H9 (cell line): Measurements from ENCODE around the gene ZMYND11. TPM values are rescaled to one million over a fixed set of nuclear protein-coding genes. Genes with fewer than 3 reads are reported as not detected.

Source experiments
- DNase-seq: peaks from one replicate; pipeline ENCODE4 v3.0.0-alpha.2; 2017
- H2AFZ ChIP-seq: one replicate; pipeline ENCODE4 v1.6.1; 2013; ENCODE audit warnings: mild to moderate bottlenecking, low read length, control low read depth, moderate library complexity
- H2AK5ac ChIP-seq: 2 replicates; pipeline ENCODE4 v1.6.1; 2013; ENCODE audit warnings: low read length, control low read depth, mixed read lengths; ENCODE audit not compliant: insufficient read length
- H2BK120ac ChIP-seq: one replicate; pipeline ENCODE4 v1.6.1; 2013; ENCODE audit warnings: low read depth, mild to moderate bottlenecking, low read length, control low read depth, inconsistent platforms; ENCODE audit not compliant: poor library complexity, severe bottlenecking
- H2BK12ac ChIP-seq: 2 replicates; pipeline ENCODE4 v1.6.1; 2013; ENCODE audit warnings: low read length, control low read depth, mixed read lengths, low read depth; ENCODE audit not compliant: insufficient read length
- H2BK15ac ChIP-seq: 2 replicates; pipeline ENCODE4 v1.6.1; 2013; ENCODE audit warnings: low read depth, low read length, control low read depth
- H2BK20ac ChIP-seq: one replicate; pipeline ENCODE4 v1.6.1; 2013; ENCODE audit warnings: low read depth, mild to moderate bottlenecking, low read length, control low read depth, inconsistent platforms; ENCODE audit not compliant: poor library complexity, severe bottlenecking
- H2BK5ac ChIP-seq: 2 replicates; pipeline ENCODE4 v1.6.1; 2013; ENCODE audit warnings: low read length, control low read depth, mixed read lengths; ENCODE audit not compliant: insufficient read length
- H3K14ac ChIP-seq: 2 replicates; pipeline ENCODE4 v1.6.1; 2013; ENCODE audit warnings: low read length, control low read depth; ENCODE audit not compliant: insufficient read depth
- H3K18ac ChIP-seq: 2 replicates; pipeline ENCODE4 v1.6.1; 2013; ENCODE audit warnings: low read depth, mild to moderate bottlenecking, mixed read lengths, low read length, control low read depth; ENCODE audit not compliant: insufficient read length
- H3K23ac ChIP-seq: 2 replicates; pipeline ENCODE4 v1.6.1; 2013; ENCODE audit warnings: low read length, control low read depth, mixed read lengths, low read depth; ENCODE audit not compliant: insufficient read length
- H3K23me2 ChIP-seq: 2 replicates; pipeline ENCODE4 v1.6.1; 2013; ENCODE audit warnings: low read depth, mild to moderate bottlenecking, mixed read lengths, low read length, control low read depth; ENCODE audit not compliant: insufficient read length, poor library complexity, severe bottlenecking
- H3K27ac ChIP-seq: 2 replicates; pipeline ENCODE4 v1.5.1; 2013; ENCODE audit warnings: low read length, control low read depth, mixed read lengths, low read depth; ENCODE audit not compliant: insufficient read length
- H3K27me3 ChIP-seq: 2 replicates; pipeline ENCODE4 v1.6.1; 2013; ENCODE audit warnings: low read length, control low read depth, inconsistent platforms; ENCODE audit not compliant: insufficient read depth
- H3K4ac ChIP-seq: 2 replicates; pipeline ENCODE4 v1.6.1; 2013; ENCODE audit warnings: low read depth, mild to moderate bottlenecking, control low read depth, inconsistent platforms, low read length, moderate library complexity
- H3K4me1 ChIP-seq: 2 replicates; pipeline ENCODE4 v1.6.1; 2013; ENCODE audit warnings: low read length, control low read depth, inconsistent platforms; ENCODE audit not compliant: insufficient read depth
- H3K4me2 ChIP-seq: 2 replicates; pipeline ENCODE4 v1.6.1; 2013; ENCODE audit warnings: low read length, control low read depth, mixed read lengths; ENCODE audit not compliant: insufficient read length, insufficient read depth
- H3K56ac ChIP-seq: 2 replicates; pipeline ENCODE4 v1.6.1; 2013; ENCODE audit warnings: low read depth, mild to moderate bottlenecking, mixed read lengths, low read length, control low read depth; ENCODE audit not compliant: insufficient read length
- H3K79me1 ChIP-seq: 2 replicates; pipeline ENCODE4 v1.6.1; 2013; ENCODE audit warnings: low read depth, mild to moderate bottlenecking, moderate library complexity, low read length, control low read depth, inconsistent platforms; ENCODE audit not compliant: insufficient read depth, poor library complexity, severe bottlenecking
- H3K79me2 ChIP-seq: 2 replicates; pipeline ENCODE4 v1.6.1; 2013; ENCODE audit warnings: low read length, control low read depth, inconsistent platforms; ENCODE audit not compliant: insufficient read depth
- H3K9ac ChIP-seq: 2 replicates; pipeline ENCODE4 v1.6.1; 2013; ENCODE audit warnings: low read length, control low read depth, mixed read lengths; ENCODE audit not compliant: insufficient read length; ENCODE audit errors: extremely low read depth
- H3K9me3 ChIP-seq: one replicate; pipeline ENCODE4 v1.6.1; 2013; ENCODE audit warnings: low read depth, low read length, inconsistent platforms; ENCODE audit not compliant: control insufficient read depth
- H3T11ph ChIP-seq: one replicate; pipeline ENCODE4 v1.6.1; 2013; ENCODE audit warnings: mild to moderate bottlenecking, low read length, control low read depth, inconsistent platforms
- H4K20me1 ChIP-seq: one replicate; pipeline ENCODE4 v1.6.1; 2013; ENCODE audit not compliant: control insufficient read depth, insufficient read length, insufficient read depth
- H4K5ac ChIP-seq: 2 replicates; pipeline ENCODE4 v1.6.1; 2013; ENCODE audit warnings: low read depth, mild to moderate bottlenecking, mixed read lengths, low read length, control low read depth; ENCODE audit not compliant: insufficient read length
- H4K8ac ChIP-seq: replicated peaks from 2 replicates; pipeline ENCODE4 v1.6.1; 2013; ENCODE audit warnings: low read length, control low read depth, mixed read lengths, low read depth; ENCODE audit not compliant: insufficient read length
- H4K91ac ChIP-seq: 2 replicates; pipeline ENCODE4 v1.6.1; 2013; ENCODE audit warnings: low read depth, mild to moderate bottlenecking, moderate library complexity, mixed read lengths, low read length, control low read depth; ENCODE audit not compliant: insufficient read length
- H3K27ac Mint-ChIP-seq, 3 experiments: 2 replicates in 2 of 3; 3 replicates in 1 of 3; pipeline ENCODE4 v1.8.0; 2020 to 2021; ENCODE audit warnings: mixed read lengths in 3 of 3, mild to moderate bottlenecking in 1 of 3, moderate library complexity in 1 of 3
- H3K27me3 Mint-ChIP-seq: 2 replicates; pipeline ENCODE4 v1.8.0; 2021; ENCODE audit warnings: low read depth, mild to moderate bottlenecking, moderate library complexity, mixed read lengths
- H3K36me3 Mint-ChIP-seq, 3 experiments: 2 replicates in 2 of 3; 3 replicates in 1 of 3; pipeline ENCODE4 v1.8.0; 2020 to 2021; ENCODE audit warnings: low read depth in 3 of 3, mixed read lengths in 3 of 3; ENCODE audit not compliant: insufficient read depth in 1 of 3
- H3K4me1 Mint-ChIP-seq, 2 experiments: 2 replicates each; pipeline ENCODE4 v1.8.0; 2020; ENCODE audit warnings: mixed read lengths in 2 of 2
- H3K4me3 Mint-ChIP-seq, 2 experiments: 2 replicates in 1 of 2; 3 replicates in 1 of 2; pipeline ENCODE4 v1.8.0; 2020 to 2021; ENCODE audit warnings: mild to moderate bottlenecking in 2 of 2, mixed read lengths in 2 of 2, moderate library complexity in 1 of 2
- H3K9me3 Mint-ChIP-seq, 2 experiments: 2 replicates in 1 of 2; 3 replicates in 1 of 2; pipeline ENCODE4 v1.8.0; 2020; ENCODE audit warnings: mild to moderate bottlenecking in 2 of 2, mixed read lengths in 2 of 2, moderate library complexity in 1 of 2
- WGBS: extraction: QIAGEN DNeasy Blood & Tissue Kit; methylation state at CpG from one replicate; pipeline ENCODE4 v1.1.7; 2013; ENCODE audit warnings: missing lambda C conversion rate, low lambda C conversion rate, mixed read lengths; ENCODE audit not compliant: insufficient read length; ENCODE audit errors: extremely low coverage; 5-methylcytosine and 5-hydroxymethylcytosine counted together
- total RNA-seq: library from RNA; stranded (reverse); gene quantifications from 2 replicates; pipeline ENCODE4 v1.2.1, GENCODE V29; 2021
- TF ChIP-seq, protein P1 (sequence below): fragments of 200-600 bp; sonication (generic); conservative IDR thresholded peaks from 3 replicates; pipeline ENCODE4 v1.8.0; 2021; ENCODE audit warnings: antibody characterized with exemption, mild to moderate bottlenecking

The ZMYND11 gene
- total RNA-seq, 1 experiment from 2014 or later = 33.7 TPM

- Histone ChIP-seq H3K79me1 (no peaks in the 10 kb centered on the region), H3K23ac (no peak overlapping the region), H3K4me1 (no peaks in the 10 kb centered on the region), H2BK20ac (no peak overlapping the region), H2BK15ac (no peak overlapping the region), H3K9ac (no peak overlapping the region), H2AK5ac (no peak overlapping the region), H3K79me2 (no peaks in the 10 kb centered on the region), H2BK120ac (no peak overlapping the region), H2AFZ (no peak overlapping the region), H4K20me1 (no peaks in the 10 kb centered on the region), H4K5ac (no peak overlapping the region), H3K4ac (no peak overlapping the region), H2BK5ac (no peak overlapping the region), H3K9me3 (no peaks in the 10 kb centered on the region), H2BK12ac (no peak overlapping the region), H3K18ac (no peak overlapping the region), H3K27ac (no peak overlapping the region), H4K8ac (no peak overlapping the region), H3K23me2 (no peaks in the 10 kb centered on the region), H3T11ph (no peak overlapping the region), H3K56ac (no peak overlapping the region), H3K27me3 (no peaks in the 10 kb centered on the region), H4K91ac (no peak overlapping the region), H3K4me2 (no peak overlapping the region), H3K14ac (no peak overlapping the region)
- TF ChIP-seq, protein P1, sequence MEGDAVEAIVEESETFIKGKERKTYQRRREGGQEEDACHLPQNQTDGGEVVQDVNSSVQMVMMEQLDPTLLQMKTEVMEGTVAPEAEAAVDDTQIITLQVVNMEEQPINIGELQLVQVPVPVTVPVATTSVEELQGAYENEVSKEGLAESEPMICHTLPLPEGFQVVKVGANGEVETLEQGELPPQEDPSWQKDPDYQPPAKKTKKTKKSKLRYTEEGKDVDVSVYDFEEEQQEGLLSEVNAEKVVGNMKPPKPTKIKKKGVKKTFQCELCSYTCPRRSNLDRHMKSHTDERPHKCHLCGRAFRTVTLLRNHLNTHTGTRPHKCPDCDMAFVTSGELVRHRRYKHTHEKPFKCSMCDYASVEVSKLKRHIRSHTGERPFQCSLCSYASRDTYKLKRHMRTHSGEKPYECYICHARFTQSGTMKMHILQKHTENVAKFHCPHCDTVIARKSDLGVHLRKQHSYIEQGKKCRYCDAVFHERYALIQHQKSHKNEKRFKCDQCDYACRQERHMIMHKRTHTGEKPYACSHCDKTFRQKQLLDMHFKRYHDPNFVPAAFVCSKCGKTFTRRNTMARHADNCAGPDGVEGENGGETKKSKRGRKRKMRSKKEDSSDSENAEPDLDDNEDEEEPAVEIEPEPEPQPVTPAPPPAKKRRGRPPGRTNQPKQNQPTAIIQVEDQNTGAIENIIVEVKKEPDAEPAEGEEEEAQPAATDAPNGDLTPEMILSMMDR = no peak
- Mint-ChIP-seq H3K4me3 (no peak overlapping the region), H3K27me3 (no peaks in the 10 kb centered on the region), H3K9me3 (peaks cover 4% of the 10 kb centered on the region in 2 experiments; a peak in 3 of 5 replicates), H3K36me3 (peaks cover 9 to 17% (median 13%) of the 10 kb centered on the region in 3 experiments; a peak in 6 of 7 replicates), H3K4me1 (no peaks in the 10 kb centered on the region), H3K27ac (no peak overlapping the region)
- WGBS = no CpG with 5 or more reads among the region's 4 CpGs
- no peak for DNase-seq
Observed at GRCh38 chr10:208616-209015, 73.4 kb downstream of the ZMYND11 start.
